Measurements from ENCODE around the gene CEMIP. TPM values are rescaled to one million over a fixed set of nuclear protein-coding genes. Genes with fewer than 3 reads are reported as not detected.

CEMIP gene
- polyA plus RNA-seq, 3 donors, result not detected

- H3K4me1 ChIP-seq (ENCODE audit: control insufficient read depth in 1 of 2, insufficient read depth in 2 of 2, low read length in 2 of 2), result peaks cover 31 to 34% of the 10 kb centered on the region in 2 donors
- Mint-ChIP-seq H3K9me3 (no peaks in the 10 kb centered on the region), H3K27ac (no peak overlapping the region), H3K4me1 (peaks cover 36% of the 10 kb centered on the region), H3K27me3 (ENCODE audit: low read depth in 3 of 3) (peaks cover 11 to 18% (median 11%) of the 10 kb centered on the region in 3 donors), H3K4me3 (peak overlapping the region in 1 of 2 donors; percentile 17), H3K36me3 (no peaks in the 10 kb centered on the region)
- no peaks in the 10 kb centered on the region for H3K9me3 ChIP-seq (replicated peaks in 1 of 2; ENCODE audit: control insufficient read depth in 1 of 2, insufficient read depth in 1 of 2, low read length in 2 of 2)
- no peak overlapping the region for H3K9ac ChIP-seq (ENCODE audit: insufficient read depth, low read length, poor library complexity, severe bottlenecking)
- no peak for TF ChIP-seq CTCF (IDR thresholded peaks at IDR 0.05)
- H3K4me2 ChIP-seq (replicated peaks; ENCODE audit: extremely low read depth, low read length, poor library complexity, severe bottlenecking), result no peak overlapping the region
- no peaks in the 10 kb centered on the region for H3K79me2 ChIP-seq (ENCODE audit: insufficient read depth, low read length)
- H4K20me1 ChIP-seq (ENCODE audit: insufficient read depth, low read length), result no peaks in the 10 kb centered on the region
- no peak overlapping the region for H3K27ac ChIP-seq (ENCODE audit: low read depth in 1 of 2, low read length in 2 of 2)
- WGBS (ENCODE audit: insufficient coverage), result no CpG with 5 or more reads among the region's 1 CpG
- H2AFZ ChIP-seq (ENCODE audit: insufficient read depth, low read depth, low read length, poor library complexity, severe bottlenecking), result no peak overlapping the region
- intact Hi-C loops (cut with micrococcal nuclease), result no loop called here
- peaks cover 0 to 5% of the 10 kb centered on the region in 2 donors for H3K27me3 ChIP-seq (ENCODE audit: control insufficient read depth in 2 of 2, insufficient read depth in 2 of 2, low read length in 2 of 2)
- no peak overlapping the region for H3K4me3 ChIP-seq (replicated peaks in 1 of 3; ENCODE audit: low read depth in 2 of 3, low read length in 3 of 3)
- no peaks in the 10 kb centered on the region for H3K36me3 ChIP-seq (replicated peaks in 1 of 2; ENCODE audit: control insufficient read depth in 1 of 2, insufficient read depth in 2 of 2, low read length in 2 of 2)
- no peak for DNase-seq
Measured at GRCh38 chr15:80791004-80791403, 11.8 kb downstream of the CEMIP start.

GRCh38 chr15:80796407-80796806 is 17.2 kb downstream of the CEMIP start:
- H3K9ac ChIP-seq (ENCODE audit: insufficient read depth, low read length, poor library complexity, severe bottlenecking), result no peak overlapping the region
- H3K27me3 ChIP-seq (ENCODE audit: control insufficient read depth in 2 of 2, insufficient read depth in 2 of 2, low read length in 2 of 2), result peaks cover 0 to 5% of the 10 kb centered on the region in 2 donors
- no peaks in the 10 kb centered on the region for H3K9me3 ChIP-seq (replicated peaks in 1 of 2; ENCODE audit: control insufficient read depth in 1 of 2, insufficient read depth in 1 of 2, low read length in 2 of 2)
- no peak for TF ChIP-seq CTCF (IDR thresholded peaks at IDR 0.05)
- H3K27me3 Mint-ChIP-seq (ENCODE audit: low read depth in 3 of 3), result peaks cover 8 to 11% (median 9%) of the 10 kb centered on the region in 3 donors
- WGBS (ENCODE audit: insufficient coverage), result 91% methylated on average over 1 of the region's 5 CpGs
- no peak overlapping the region for H3K27ac Mint-ChIP-seq
- no peaks in the 10 kb centered on the region for H3K4me1 ChIP-seq (ENCODE audit: control insufficient read depth in 1 of 2, insufficient read depth in 2 of 2, low read length in 2 of 2)
- H3K4me3 ChIP-seq (replicated peaks in 1 of 3; ENCODE audit: low read depth in 2 of 3, low read length in 3 of 3), result no peak overlapping the region
- H4K20me1 ChIP-seq (ENCODE audit: insufficient read depth, low read length), result no peaks in the 10 kb centered on the region
- H3K36me3 ChIP-seq (replicated peaks in 1 of 2; ENCODE audit: control insufficient read depth in 1 of 2, insufficient read depth in 2 of 2, low read length in 2 of 2), result no peaks in the 10 kb centered on the region
- intact Hi-C loops (cut with micrococcal nuclease), result no loop called here
- H3K9me3 Mint-ChIP-seq, result no peaks in the 10 kb centered on the region
- H2AFZ ChIP-seq (ENCODE audit: insufficient read depth, low read depth, low read length, poor library complexity, severe bottlenecking), result no peak overlapping the region
- DNase-seq, result no peak
- no peaks in the 10 kb centered on the region for H3K36me3 Mint-ChIP-seq
- no peak overlapping the region for H3K4me2 ChIP-seq (replicated peaks; ENCODE audit: extremely low read depth, low read length, poor library complexity, severe bottlenecking)
- no peaks in the 10 kb centered on the region for H3K79me2 ChIP-seq (ENCODE audit: insufficient read depth, low read length)
- H3K4me1 Mint-ChIP-seq, result no peaks in the 10 kb centered on the region
- H3K27ac ChIP-seq (ENCODE audit: low read depth in 1 of 2, low read length in 2 of 2), result no peak overlapping the region
- no peak overlapping the region for H3K4me3 Mint-ChIP-seq
